ENCODE results near the gene TFB1M.

- no peak for TF ChIP-seq EZH2 (IDR thresholded peaks at IDR 0.05)
- TF ChIP-seq POLR2AphosphoS5 (IDR thresholded peaks at IDR 0.05; ENCODE audit: borderline replicate concordance, low read depth, low read length): no peak
These were observed 100.5 kb downstream of the TFB1M start for GRCh38 chr6:155213611-155214372.

All from SK-N-MC (cell line).